Stomach smooth muscle (tissue), 2 donors: ENCODE measurements around the gene TNFRSF25.

Source experiments
- H3K27ac ChIP-seq: one replicate; pipeline ENCODE4 v1.7.0; 2013; ENCODE audit warnings: mild to moderate bottlenecking, low read length, inconsistent platforms
- H3K27me3 ChIP-seq, 2 donors: one replicate each; pipeline ENCODE4 v1.7.0; 2013; ENCODE audit warnings: low read length in 2 of 2; ENCODE audit not compliant: insufficient read depth in 2 of 2, control insufficient read depth in 1 of 2
- H3K36me3 ChIP-seq, 2 donors: one replicate each; pipeline ENCODE4 v1.7.0; 2013; ENCODE audit warnings: low read length in 2 of 2; ENCODE audit not compliant: control insufficient read depth in 2 of 2, insufficient read depth in 2 of 2
- H3K4me1 ChIP-seq: one replicate; pipeline ENCODE4 v1.7.0; 2013; ENCODE audit warnings: low read length; ENCODE audit not compliant: control insufficient read depth, insufficient read depth
- H3K4me3 ChIP-seq, 2 donors: one replicate each; pipeline ENCODE4 v1.7.0; 2013; ENCODE audit warnings: low read length in 2 of 2
- H3K9ac ChIP-seq, 2 donors: one replicate each; pipeline ENCODE4 v1.7.0; 2013; ENCODE audit warnings: low read length in 2 of 2, mild to moderate bottlenecking in 1 of 2
- H3K9me3 ChIP-seq, 2 donors: one replicate each; pipeline ENCODE4 v1.7.0; 2013; ENCODE audit warnings: low read length in 2 of 2; ENCODE audit not compliant: control insufficient read depth in 2 of 2
- donor health status: healthy.
- donor health status: Pancreatic carcinoma.

Gene TNFRSF25

DNA sequence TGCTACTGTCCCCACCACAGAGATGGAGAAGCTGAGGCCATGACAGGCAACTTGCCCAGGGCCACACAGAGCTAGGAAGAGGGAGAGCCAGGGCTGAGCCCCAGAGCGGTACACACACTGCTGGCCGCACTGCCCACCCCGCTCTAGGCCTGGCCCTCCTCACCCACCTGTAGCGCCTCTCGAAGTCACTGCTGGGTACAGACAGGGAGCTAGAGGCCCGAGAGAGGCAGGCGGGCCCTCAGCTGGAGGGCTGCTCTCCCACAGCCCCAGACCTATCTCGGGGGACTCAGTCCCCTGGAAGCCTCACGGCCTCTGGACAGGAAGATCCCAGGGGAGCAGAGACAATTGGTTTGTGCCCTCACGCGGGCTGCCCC lies 42.8 kb upstream of the TNFRSF25 start:
- Histone ChIP-seq H3K4me1 (no peaks in the 10 kb centered on the region), H3K4me3 (no peak overlapping the region), H3K9me3 (no peaks in the 10 kb centered on the region), H3K27ac (no peak overlapping the region), H3K27me3 (peaks cover 0 to 2% of the 10 kb centered on the region in 2 donors), H3K9ac (no peak overlapping the region), H3K36me3 (no peaks in the 10 kb centered on the region)

DNA sequence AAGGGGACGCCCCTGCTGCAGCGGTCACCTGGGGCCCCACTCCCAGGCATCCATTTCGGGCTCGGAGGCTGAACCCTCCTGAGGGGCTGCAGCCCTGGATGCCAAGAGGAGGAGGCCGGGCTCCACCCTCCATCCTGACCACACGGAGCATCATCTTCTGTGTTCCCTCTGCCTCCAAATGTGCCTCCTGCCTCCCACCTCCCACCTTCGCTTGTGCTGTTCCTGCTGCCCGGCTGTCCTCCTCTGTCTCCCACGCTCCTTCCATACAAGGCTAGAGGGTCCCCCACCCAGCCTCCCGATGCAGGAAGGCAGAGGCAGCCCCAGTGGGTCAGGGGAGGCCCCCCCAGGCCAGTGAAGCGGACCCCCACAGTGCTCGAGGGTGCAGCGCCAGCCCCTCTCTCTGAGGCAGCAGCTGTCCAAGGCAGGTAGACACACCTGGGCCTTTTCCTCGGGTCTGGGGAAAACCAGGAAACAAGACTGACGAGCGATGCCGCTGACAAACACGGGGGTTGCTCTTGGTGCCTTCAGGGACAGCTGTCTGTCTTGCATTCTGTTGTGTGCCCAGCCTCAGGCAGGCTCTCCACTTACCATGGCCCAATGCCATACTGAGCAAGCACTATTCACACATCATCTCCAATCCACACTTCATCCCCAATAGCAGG lies 42.3 kb upstream of the TNFRSF25 start:
- no peaks in the 10 kb centered on the region for H3K9me3 ChIP-seq
- peaks cover 0 to 2% of the 10 kb centered on the region in 2 donors for H3K27me3 ChIP-seq
- no peaks in the 10 kb centered on the region for H3K4me1 ChIP-seq
- H3K4me3 ChIP-seq, result no peak overlapping the region
- no peak overlapping the region for H3K9ac ChIP-seq
- H3K36me3 ChIP-seq, result no peaks in the 10 kb centered on the region
- no peak overlapping the region for H3K27ac ChIP-seq

DNA sequence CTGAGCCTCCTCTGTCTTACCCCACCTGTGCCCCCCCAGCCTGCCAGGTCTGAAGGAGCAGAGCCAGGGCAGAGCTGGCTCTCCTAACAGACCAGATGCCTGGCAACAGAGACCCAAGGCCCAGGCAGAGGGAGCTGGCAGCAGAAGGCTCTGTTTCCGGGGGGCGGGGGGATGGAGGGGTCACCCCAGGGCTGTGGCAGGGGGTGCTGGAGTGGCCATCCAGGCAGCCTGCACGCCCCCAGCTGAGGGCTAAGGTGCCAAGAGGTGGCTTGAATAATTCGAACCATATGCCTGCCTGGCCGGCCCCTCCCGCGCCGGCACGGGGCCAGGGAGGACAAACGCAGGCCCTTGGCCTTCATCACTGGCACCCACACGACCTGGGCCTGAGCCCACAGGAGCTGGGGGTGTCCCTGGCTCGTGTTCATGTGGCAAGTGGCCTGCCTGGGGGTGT lies 41.5 kb upstream of the TNFRSF25 start:
- Histone ChIP-seq H3K36me3 (no peaks in the 10 kb centered on the region), H3K9ac (no peak overlapping the region), H3K27ac (no peak overlapping the region), H3K27me3 (peaks cover 0 to 2% of the 10 kb centered on the region in 2 donors), H3K4me3 (no peak overlapping the region), H3K9me3 (no peaks in the 10 kb centered on the region), H3K4me1 (peaks cover 3% of the 10 kb centered on the region)

DNA sequence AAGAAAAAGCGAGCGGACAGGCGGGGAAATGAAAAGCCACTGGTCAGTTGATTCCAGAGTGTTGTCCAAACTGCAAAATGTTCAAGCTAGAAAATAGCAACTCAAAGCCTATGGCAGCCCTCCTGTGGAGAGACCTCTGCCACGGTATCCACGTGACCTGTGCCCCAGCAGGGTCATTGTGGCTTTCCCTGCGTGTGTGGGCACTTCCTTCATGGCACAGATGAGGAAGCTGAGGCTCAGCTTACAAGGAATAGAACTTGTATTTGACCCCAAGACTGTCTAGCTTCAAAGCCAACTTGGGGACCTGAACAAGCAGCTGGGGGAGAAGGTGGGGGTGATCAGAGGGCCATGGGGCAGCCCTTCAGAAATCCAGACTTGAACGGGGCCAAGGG lies 41.1 kb upstream of the TNFRSF25 start:
- peaks cover 0 to 5% of the 10 kb centered on the region in 2 donors for H3K27me3 ChIP-seq
- no peak overlapping the region for H3K4me3 ChIP-seq
- H3K4me1 ChIP-seq, result peaks cover 4% of the 10 kb centered on the region
- no peak overlapping the region for H3K9ac ChIP-seq
- H3K27ac ChIP-seq, result no peak overlapping the region
- no peaks in the 10 kb centered on the region for H3K9me3 ChIP-seq
- H3K36me3 ChIP-seq, result no peaks in the 10 kb centered on the region

DNA sequence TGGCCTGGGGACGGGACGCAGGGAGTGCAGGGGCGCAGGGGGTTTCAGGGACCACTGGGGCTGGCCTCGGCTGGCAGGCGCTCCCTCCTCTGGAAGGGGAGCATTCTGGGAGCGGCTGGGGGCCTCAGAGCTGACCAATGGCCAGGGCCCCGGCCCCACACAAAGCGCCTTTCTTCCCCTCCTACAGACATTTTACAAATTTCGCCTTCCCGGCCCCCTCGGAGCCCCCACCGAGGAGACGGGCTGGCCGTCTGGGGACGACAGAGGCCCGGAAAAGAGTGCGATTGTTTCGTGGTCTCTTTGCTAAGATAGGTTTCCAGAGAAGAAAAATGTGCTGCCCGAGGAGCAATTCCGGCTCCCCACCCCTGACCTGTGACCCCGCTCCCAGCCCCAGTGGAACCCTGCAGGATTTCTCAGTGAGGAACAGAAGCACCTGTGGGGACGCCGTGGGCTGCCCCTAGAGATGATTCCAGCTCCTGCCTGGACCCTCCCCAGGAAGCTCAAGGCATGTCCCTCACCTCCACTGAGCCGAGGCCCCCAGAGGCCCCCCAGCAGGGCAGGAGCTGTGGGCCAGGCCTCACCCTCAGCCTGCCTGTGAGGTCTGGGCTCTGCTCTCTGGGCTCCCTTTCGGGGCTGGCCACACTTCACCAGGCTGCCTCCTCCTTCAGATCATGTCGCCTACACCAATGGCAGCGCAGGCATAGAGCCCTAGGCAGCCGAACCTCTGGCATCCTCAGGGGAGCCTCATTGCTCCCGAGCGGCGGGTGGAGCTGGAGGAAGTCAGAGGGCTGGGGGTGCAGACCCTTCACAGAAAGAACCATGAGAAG lies 40.5 kb upstream of the TNFRSF25 start:
- H3K9me3 ChIP-seq, result no peaks in the 10 kb centered on the region
- no peaks in the 10 kb centered on the region for H3K36me3 ChIP-seq
- H3K27me3 ChIP-seq, result peaks cover 0 to 5% of the 10 kb centered on the region in 2 donors
- H3K4me3 ChIP-seq, result no peak overlapping the region
- H3K4me1 ChIP-seq, result peaks cover 4% of the 10 kb centered on the region
- H3K9ac ChIP-seq, result no peak overlapping the region
- H3K27ac ChIP-seq, result no peak overlapping the region

DNA sequence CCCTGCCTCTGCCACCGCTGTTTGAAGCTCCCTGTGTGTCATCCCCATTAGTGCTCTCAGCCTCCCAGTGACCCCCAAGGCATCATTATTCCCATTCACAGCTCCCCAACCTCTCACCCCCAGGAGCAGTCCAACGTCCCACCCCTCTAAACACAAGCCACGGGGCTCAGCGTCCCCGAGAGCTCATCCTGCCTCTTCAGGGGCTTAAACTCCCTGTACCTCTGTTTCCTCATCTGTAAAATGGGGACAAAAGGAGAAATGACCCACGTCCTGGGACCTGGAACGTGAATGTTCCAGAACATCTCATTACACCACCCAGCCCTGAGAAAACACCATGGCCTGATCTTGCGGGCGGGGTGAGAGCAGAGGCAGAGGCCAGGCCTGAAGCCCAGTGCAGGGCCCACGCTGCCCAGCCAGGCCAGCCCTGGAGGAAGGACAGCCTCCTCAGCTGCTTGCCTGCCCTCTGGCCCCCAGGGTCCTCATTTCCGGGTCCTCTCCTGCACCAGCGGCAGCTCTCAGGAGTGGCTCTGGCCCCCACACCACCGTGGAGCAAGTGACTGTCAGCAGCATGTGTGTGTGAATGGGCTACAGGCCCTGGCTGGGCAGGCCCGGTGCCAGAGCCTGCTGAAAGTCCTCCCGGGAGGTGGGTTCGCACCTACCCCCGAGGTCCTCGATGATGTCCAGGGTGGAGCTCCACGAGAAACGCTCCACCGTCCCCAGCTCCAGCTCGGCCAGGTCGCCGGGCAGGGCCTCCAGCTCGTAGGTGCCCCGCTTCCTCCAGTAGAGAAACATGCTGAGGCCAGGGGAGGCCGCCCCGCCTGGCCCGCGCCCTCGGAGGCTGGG lies 39.6 kb upstream of the TNFRSF25 start:
- no peak overlapping the region for H3K9ac ChIP-seq
- no peak overlapping the region for H3K27ac ChIP-seq
- H3K9me3 ChIP-seq, result no peaks in the 10 kb centered on the region
- peaks cover 0 to 5% of the 10 kb centered on the region in 2 donors for H3K27me3 ChIP-seq
- H3K36me3 ChIP-seq, result no peaks in the 10 kb centered on the region
- H3K4me1 ChIP-seq, result peaks cover 9% of the 10 kb centered on the region
- H3K4me3 ChIP-seq, result no peak overlapping the region

DNA sequence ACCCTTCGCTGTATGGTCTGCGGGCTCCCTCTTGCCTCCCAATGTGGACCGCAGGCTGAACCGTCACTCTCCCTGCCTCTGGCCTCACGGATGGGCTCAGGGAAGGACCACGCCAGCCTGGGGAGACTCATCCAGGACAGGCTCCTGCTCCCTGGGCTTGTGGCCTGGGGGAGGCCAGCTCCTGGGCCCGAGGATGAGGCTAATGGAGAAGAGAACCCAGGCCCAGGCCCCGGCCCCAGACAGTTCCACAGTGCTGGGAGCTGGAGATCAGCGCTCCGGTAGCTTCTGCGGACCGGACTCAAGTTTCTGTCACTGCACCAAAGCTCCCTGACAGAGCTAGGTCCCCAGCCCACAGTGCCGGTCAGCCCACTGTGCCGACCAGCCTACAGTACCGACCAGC lies 38.9 kb upstream of the TNFRSF25 start:
- H3K9ac ChIP-seq, result no peak overlapping the region
- H3K27me3 ChIP-seq, result peaks cover 0 to 5% of the 10 kb centered on the region in 2 donors
- peaks cover 9% of the 10 kb centered on the region for H3K4me1 ChIP-seq
- H3K9me3 ChIP-seq, result no peaks in the 10 kb centered on the region
- no peaks in the 10 kb centered on the region for H3K36me3 ChIP-seq
- H3K27ac ChIP-seq, result no peak overlapping the region
- no peak overlapping the region for H3K4me3 ChIP-seq

DNA sequence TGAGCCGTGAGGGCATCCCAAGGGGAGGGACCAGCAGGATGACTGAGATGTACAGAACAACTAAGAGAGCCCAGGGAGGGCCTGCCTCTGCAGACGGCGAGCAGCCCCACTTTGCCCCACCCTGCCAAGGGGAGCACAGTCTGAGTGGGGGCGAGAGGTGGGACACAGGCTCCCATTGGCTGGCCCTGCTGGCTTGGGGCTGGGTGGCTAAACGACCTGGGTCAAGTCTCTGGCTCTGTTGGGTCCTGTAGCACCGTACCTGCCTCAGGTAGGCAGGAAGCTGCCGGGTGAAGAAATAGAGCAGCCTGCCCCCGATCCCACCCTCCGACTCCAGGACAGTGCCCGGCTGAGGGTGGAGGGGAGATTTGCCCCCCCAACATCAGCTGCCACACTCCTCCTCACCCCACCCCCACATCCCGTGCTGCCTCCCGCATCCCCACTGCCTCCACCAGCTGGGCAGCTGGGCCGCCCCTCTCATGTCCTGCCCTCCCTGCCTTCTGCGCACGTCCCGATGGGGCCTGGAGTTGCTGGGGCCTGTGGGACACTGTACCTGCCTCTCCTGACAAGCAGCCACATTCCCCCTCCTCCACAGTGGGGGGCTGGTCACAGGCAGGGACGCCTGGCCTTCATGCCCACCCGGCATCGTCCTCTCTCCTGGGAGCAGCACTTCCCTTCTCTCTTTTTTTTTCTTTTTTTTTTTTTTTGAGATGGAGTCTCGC lies 38.1 kb upstream of the TNFRSF25 start:
- Histone ChIP-seq H3K4me1 (peaks cover 10% of the 10 kb centered on the region), H3K27ac (no peak overlapping the region)

DNA sequence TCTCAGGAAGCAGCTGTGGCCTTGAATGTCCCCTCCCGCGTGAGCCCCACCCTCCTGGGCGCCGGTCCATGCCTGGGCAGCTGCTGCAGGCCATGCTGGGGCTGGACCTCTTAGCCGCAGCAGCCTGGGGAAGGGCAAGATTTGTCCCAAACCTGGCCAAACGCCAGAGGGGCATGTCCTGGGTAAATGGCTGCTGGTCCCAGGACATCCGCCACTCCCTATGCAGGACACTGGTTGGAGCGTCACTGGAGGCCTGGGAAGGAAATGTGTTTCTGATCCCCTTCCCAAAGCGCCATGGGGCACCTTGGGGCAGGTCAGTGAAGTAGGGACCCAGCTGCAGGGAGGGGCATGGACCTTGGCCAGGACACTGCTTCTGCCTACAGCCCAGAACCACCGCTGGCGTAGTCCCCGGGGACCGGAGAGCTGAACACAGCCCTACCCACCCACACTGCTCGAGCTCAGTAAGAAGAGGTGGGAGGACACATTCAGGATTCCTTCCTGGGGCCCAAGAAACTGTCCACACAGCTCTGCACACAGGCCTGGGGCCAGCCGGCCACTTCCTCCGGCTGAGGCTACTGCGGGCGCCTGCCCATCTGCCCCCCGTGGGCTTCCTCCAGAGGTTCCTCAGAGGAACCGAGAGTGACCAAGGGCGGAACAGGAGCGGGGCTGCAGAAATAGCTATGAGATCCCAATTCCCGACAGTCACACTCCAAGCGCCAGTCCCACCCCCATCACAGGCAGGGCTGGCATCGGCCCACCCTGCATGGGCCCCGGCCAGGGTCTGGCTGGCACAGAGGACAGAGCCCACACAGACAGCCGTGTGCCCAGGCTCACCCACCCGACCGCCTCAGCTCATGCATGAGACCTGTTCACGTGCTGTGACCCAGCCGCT lies 36.3 kb upstream of the TNFRSF25 start:
- Histone ChIP-seq H3K9me3 (no peaks in the 10 kb centered on the region), H3K36me3 (no peaks in the 10 kb centered on the region), H3K27me3 (peaks cover 0 to 3% of the 10 kb centered on the region in 2 donors), H3K4me1 (peaks cover 24% of the 10 kb centered on the region), H3K9ac (no peak overlapping the region), H3K4me3 (no peak overlapping the region), H3K27ac (no peak overlapping the region)

More for the DNA sequence above, 38.1 kb upstream of the TNFRSF25 start:
- Histone ChIP-seq H3K4me3 (no peak overlapping the region), H3K36me3 (no peaks in the 10 kb centered on the region), H3K27me3 (peaks cover 0 to 5% of the 10 kb centered on the region in 2 donors), H3K9ac (no peak overlapping the region), H3K9me3 (no peaks in the 10 kb centered on the region)
